ENCODE data around the gene TAT.
"Not testable (repeated sequence)": the region's sequence is repeated elsewhere in the genome, so short reads cannot be mapped to it uniquely, and the experiment has no call there.

- not testable (repeated sequence) for TF ChIP-seq EZH2phosphoT487 (IDR thresholded peaks at IDR 0.05; ENCODE audit: insufficient read depth, low read depth); EZH2 (IDR thresholded peaks at IDR 0.05; ENCODE audit: insufficient read depth, poor library complexity, severe bottlenecking)
Measured at GRCh38 chr16:71561886-71562285, 15.0 kb downstream of the TAT start.

All from GM23248 (cell line).